HCT116 (cell line): ENCODE results near the gene TNFRSF25. TPM values are rescaled to one million over a fixed set of nuclear protein-coding genes. Genes with fewer than 3 reads are reported as not detected.
"Not testable (repeated sequence)": the region's sequence is repeated elsewhere in the genome, so short reads cannot be mapped to it uniquely, and the experiment has no call there.

Experiments
- ATAC-seq: fragments of 200-7000 bp; cut with Tn5 transposase; 2 replicates; pipeline ENCODE4 v1.9.1; 2020; ENCODE audit warnings: mild to moderate bottlenecking, moderate library complexity
- BruUV-seq: library from RNA; stranded (reverse); fragments of 400-500 nt; replicated peaks from 2 replicates; lab custom pipeline; 2021; lab: Mats Ljungman, UMichigan
- CTCF ChIA-PET: fragments of 300-600 bp; sonication (Branson Sonifier 250); formaldehyde crosslinking; loops from one replicate; lab custom pipeline; 2021; ENCODE audit warnings: antibody characterized with exemption; lab: Charles Lee
- POLR2A ChIA-PET: fragments of 300-600, 350-600 bp; sonication (Branson Sonifier 250); formaldehyde crosslinking; loops from one replicate; lab custom pipeline; 2021; ENCODE audit warnings: antibody characterized with exemption; lab: Charles Lee
- RAD21 ChIA-PET, 2 experiments: fragments of 300-600 bp; sonication (Branson Sonifier 250); formaldehyde crosslinking; loops; one replicate each; lab custom pipeline; 2023; ENCODE audit warnings: low total read pairs in 2 of 2; ENCODE audit not compliant: uncharacterized antibody in 2 of 2, unreplicated experiment in 2 of 2, low non-redundant PET in 1 of 2; lab: Charles Lee
- DNase-seq: peaks from one replicate; pipeline ENCODE4 v3.0.0-alpha.2; 2010; ENCODE audit warnings: low read depth, low spot score
- H2AFZ ChIP-seq: fragments of 200-600 bp; shearing (Covaris generic), sonication (generic); 2 replicates; pipeline ENCODE4 v1.6.1; 2017; ENCODE audit warnings: low read depth, mixed run types, mixed read lengths, antibody characterized with exemption, low read length; ENCODE audit not compliant: poor library complexity, severe bottlenecking
- H3K27ac ChIP-seq: 2 replicates; pipeline ENCODE4 v1.5.1; 2012; ENCODE audit warnings: low read depth, low read length
- H3K27me3 ChIP-seq: fragments of 200-600 bp; sonication (generic); 2 replicates; pipeline ENCODE4 v1.6.1; 2016; ENCODE audit warnings: mixed run types, low read length, mixed read lengths; ENCODE audit not compliant: insufficient read depth
- H3K36me3 ChIP-seq, 2 experiments: fragments of 200-500 bp in 1 of 2; fragments of 200-600 bp in 1 of 2; sonication (Bioruptor generic) in 1 of 2; sonication (generic) in 1 of 2; 2 replicates each; pipeline versions ENCODE4 v1.5.1 to v1.6.1; 2014 to 2016; ENCODE audit warnings: low read length in 2 of 2, inconsistent platforms in 1 of 2, mixed read lengths in 1 of 2, mixed run types in 1 of 2; ENCODE audit not compliant: insufficient read depth in 2 of 2, control insufficient read depth in 1 of 2
- H3K4me1 ChIP-seq, 2 experiments: fragments of 200-600 bp in 1 of 2; sonication (generic) in 1 of 2; 2 replicates each; pipeline versions ENCODE4 v1.5.1 to v1.6.1; 2012 to 2017; ENCODE audit warnings: low read length in 2 of 2, inconsistent platforms in 1 of 2, mild to moderate bottlenecking in 1 of 2, mixed read lengths in 1 of 2, mixed run types in 1 of 2, moderate library complexity in 1 of 2; ENCODE audit not compliant: insufficient read depth in 2 of 2, control insufficient read depth in 1 of 2
- H3K4me2 ChIP-seq: fragments of 200-600 bp; sonication (generic); 2 replicates; pipeline ENCODE4 v1.6.1; 2017; ENCODE audit warnings: mixed run types, low read length, mixed read lengths
- H3K4me3 ChIP-seq, 2 experiments: fragments of 200-600 bp in 1 of 2; sonication (generic) in 1 of 2; replicated peaks in 1 of 2; 2 replicates each; pipeline ENCODE4 v1.5.1; 2011 to 2016; ENCODE audit warnings: low read length in 2 of 2, control low read depth in 1 of 2, low read depth in 1 of 2, mild to moderate bottlenecking in 1 of 2, mixed read lengths in 1 of 2, mixed run types in 1 of 2
- H3K79me2 ChIP-seq: fragments of 200-600 bp; sonication (generic); 2 replicates; pipeline ENCODE4 v1.6.1; 2017; ENCODE audit warnings: mild to moderate bottlenecking, mixed run types, low read length, moderate library complexity, mixed read lengths; ENCODE audit not compliant: insufficient read depth
- H3K9ac ChIP-seq: fragments of 200-600 bp; sonication (generic); 2 replicates; pipeline ENCODE4 v1.6.1; 2016; ENCODE audit warnings: low read length, mixed read lengths
- H3K9me2 ChIP-seq: fragments of 200-600 bp; sonication (generic), shearing (Covaris generic); 2 replicates; pipeline ENCODE4 v1.6.1; 2017; ENCODE audit warnings: mixed run types, mild to moderate bottlenecking, moderate library complexity; ENCODE audit not compliant: insufficient read depth
- H3K9me3 ChIP-seq, 2 experiments: fragments of 200-500 bp in 1 of 2; fragments of 200-600 bp in 1 of 2; sonication (Bioruptor generic) in 1 of 2; sonication (generic) in 1 of 2; 2 replicates each; pipeline ENCODE4 v1.6.1; 2014 to 2017; ENCODE audit warnings: low read length in 2 of 2, mixed read lengths in 2 of 2, inconsistent platforms in 1 of 2, low read depth in 1 of 2, mild to moderate bottlenecking in 1 of 2, mixed run types in 1 of 2, moderate library complexity in 1 of 2; ENCODE audit not compliant: control insufficient read depth in 1 of 2, insufficient read depth in 1 of 2
- H4K20me1 ChIP-seq: fragments of 200-600 bp; sonication (generic), shearing (Covaris generic); 2 replicates; pipeline ENCODE4 v1.6.1; 2017; ENCODE audit warnings: mixed run types, mild to moderate bottlenecking, moderate library complexity; ENCODE audit not compliant: insufficient read depth
- EGR1 ChIP-seq: IDR thresholded peaks from 2 replicates; pipeline ENCODE4 v1.6.1; 2012; ENCODE audit warnings: low read depth
- POLR2AphosphoS5 ChIP-seq: IDR thresholded peaks from 2 replicates; pipeline ENCODE4 v1.6.1; 2011; ENCODE audit warnings: mild to moderate bottlenecking, low read depth, low read length, moderate library complexity
- intact Hi-C: fragments of 100-400 bp; cut with micrococcal nuclease; formaldehyde crosslinking; loops from 2 replicates; pipeline ENCODE4 v1.10.0; 2022
- total RNA-seq: library from RNA; stranded (reverse); gene quantifications from one replicate; pipeline ENCODE4 v1.2.1, GENCODE V29; 2021; ENCODE audit not compliant: unreplicated experiment
- TF ChIP-seq, protein P1 (sequence below), 3 experiments: fragments of 200-600 bp in 1 of 3; sonication (generic) in 1 of 3; IDR thresholded peaks in 2 of 3; conservative IDR thresholded peaks in 1 of 3; 2 replicates each; pipeline ENCODE4 v1.5.1; 2012 to 2017; ENCODE audit warnings: low read depth in 2 of 3, low read length in 2 of 3, antibody characterized with exemption in 1 of 3, borderline replicate concordance in 1 of 3, control low read depth in 1 of 3, mild to moderate bottlenecking in 1 of 3, mixed read lengths in 1 of 3, mixed run types in 1 of 3, moderate library complexity in 1 of 3; ENCODE audit not compliant: insufficient read depth in 1 of 3

The TNFRSF25 gene
- total RNA-seq, 1 experiment from 2014 or later = 27.5 TPM

DNA sequence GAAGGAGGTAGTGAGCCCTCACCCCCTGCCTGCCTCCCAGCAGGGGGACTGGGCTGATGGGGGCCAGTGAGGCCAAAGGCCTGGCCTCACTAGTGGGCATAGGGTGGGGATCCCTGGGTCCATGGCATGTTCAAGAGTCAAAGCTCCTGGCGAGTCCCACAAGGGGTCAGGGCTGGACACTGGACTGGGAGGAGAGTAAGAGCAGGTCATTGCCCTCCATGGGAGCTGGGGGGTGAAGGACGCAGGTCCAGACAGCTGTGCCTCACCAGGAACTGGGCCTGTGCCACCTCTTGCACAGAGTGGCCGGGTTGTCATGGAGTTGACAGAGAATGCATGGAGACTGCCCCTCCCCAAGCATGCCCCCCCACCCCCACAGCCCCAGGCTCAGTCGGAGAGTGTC is 20.0 kb downstream of the TNFRSF25 start:
- DNase-seq, H3K27me3 ChIP-seq, BruUV-seq, H3K36me3 ChIP-seq, H3K9me3 ChIP-seq, H3K79me2 ChIP-seq, ATAC-seq, H3K9ac ChIP-seq, H4K20me1 ChIP-seq, RAD21 ChIA-PET, H3K4me2 ChIP-seq, H3K9me2 ChIP-seq, H2AFZ ChIP-seq, H3K4me3 ChIP-seq: not testable (repeated sequence)
- H3K27ac ChIP-seq = peak overlapping the region; percentile 23; the same call in 1 of the 2 replicates
- CTCF ChIA-PET = interaction anchor here (1.1 to 1.7 kb wide), 2 partner anchors 23 to 79 kb away, joined by 3 to 4 read pairs; no protein-coding TSS in a partner anchor
- H3K4me1 ChIP-seq = peaks cover 16 to 57% of the 10 kb centered on the region in 2 experiments
- POLR2A ChIA-PET = interaction anchor here (0.6 to 1.3 kb wide), 2 partner anchors 14 to 26 kb away, joined by 3 to 4 read pairs; partner anchors contain the start of gene HES2
- intact Hi-C loops = loop anchor here (10.0 kb wide), 1 partner anchor 769 kb away; no protein-coding TSS in a partner anchor

DNA sequence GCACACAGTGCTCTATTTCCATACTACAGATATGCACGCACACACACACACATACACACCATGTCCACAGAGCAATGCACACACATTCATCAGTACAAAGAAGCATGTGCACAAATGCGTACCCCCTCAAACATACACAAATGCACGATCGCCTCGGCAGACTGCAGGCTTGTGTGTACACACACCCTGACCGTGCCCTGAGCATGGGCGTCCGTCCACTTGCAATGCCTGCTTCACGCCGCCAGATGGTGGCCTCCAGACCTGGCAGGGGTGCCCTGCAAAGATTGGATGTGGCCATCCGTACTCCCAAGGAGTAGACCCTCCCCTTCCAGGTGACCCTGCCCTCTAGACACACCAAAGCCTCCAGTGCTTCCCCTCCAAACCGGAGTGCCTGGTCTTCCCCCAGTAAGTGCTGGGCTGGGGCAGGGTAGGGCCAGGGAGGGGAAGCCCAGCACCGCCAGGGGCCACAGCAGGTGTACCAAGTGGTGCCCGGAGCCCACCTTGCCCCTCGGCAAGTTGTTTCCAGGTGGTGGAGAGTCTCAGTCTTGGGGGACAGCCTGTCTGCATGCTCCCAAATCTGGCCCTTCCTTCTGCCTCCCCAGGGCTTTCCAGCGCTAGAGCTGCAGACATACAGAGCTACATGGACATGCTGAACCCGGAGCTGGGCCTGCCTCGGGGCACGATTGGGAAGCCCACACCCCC is 20.8 kb downstream of the TNFRSF25 start:
- ATAC-seq (peak; percentile 12), DNase-seq (no peak)
- POLR2A ChIA-PET = interaction anchor here (0.6 to 1.3 kb wide), 2 partner anchors 25 to 52 kb away, joined by 3 to 4 read pairs; partner anchors contain the start of genes ACOT7 and HES2
- H3K9me2 ChIP-seq = no peaks in the 10 kb centered on the region
- no peak overlapping the region for H2AFZ ChIP-seq
- no peaks in the 10 kb centered on the region for H4K20me1 ChIP-seq
- CTCF ChIA-PET = interaction anchor here (0.5 to 1.7 kb wide), 2 partner anchors 22 to 48 kb away, joined by 4 to 5 read pairs; no protein-coding TSS in a partner anchor
- H3K4me1 ChIP-seq = peaks cover 16 to 56% of the 10 kb centered on the region in 2 experiments
- no peak overlapping the region for H3K4me2 ChIP-seq
- TF ChIP-seq POLR2AphosphoS5 = peak; percentile 13; the same call in 1 of the 2 replicates
- no peak for TF ChIP-seq EGR1
- TF ChIP-seq, protein P1, sequence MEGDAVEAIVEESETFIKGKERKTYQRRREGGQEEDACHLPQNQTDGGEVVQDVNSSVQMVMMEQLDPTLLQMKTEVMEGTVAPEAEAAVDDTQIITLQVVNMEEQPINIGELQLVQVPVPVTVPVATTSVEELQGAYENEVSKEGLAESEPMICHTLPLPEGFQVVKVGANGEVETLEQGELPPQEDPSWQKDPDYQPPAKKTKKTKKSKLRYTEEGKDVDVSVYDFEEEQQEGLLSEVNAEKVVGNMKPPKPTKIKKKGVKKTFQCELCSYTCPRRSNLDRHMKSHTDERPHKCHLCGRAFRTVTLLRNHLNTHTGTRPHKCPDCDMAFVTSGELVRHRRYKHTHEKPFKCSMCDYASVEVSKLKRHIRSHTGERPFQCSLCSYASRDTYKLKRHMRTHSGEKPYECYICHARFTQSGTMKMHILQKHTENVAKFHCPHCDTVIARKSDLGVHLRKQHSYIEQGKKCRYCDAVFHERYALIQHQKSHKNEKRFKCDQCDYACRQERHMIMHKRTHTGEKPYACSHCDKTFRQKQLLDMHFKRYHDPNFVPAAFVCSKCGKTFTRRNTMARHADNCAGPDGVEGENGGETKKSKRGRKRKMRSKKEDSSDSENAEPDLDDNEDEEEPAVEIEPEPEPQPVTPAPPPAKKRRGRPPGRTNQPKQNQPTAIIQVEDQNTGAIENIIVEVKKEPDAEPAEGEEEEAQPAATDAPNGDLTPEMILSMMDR (IDR thresholded peaks at IDR 0.05 in 2 of 3, conservative IDR thresholded peaks at IDR 0.05 in 1 of 3; ENCODE audit: borderline replicate concordance in 1 of 3, insufficient read depth in 1 of 3, low read depth in 2 of 3, low read length in 2 of 3) = peak in 2 of 3 experiments; percentile 66 to 71; a peak in 4 of 6 replicates
- no peaks in the 10 kb centered on the region for H3K27me3 ChIP-seq
- BruUV-seq = no TSS peak
- H3K36me3 ChIP-seq = no peaks in the 10 kb centered on the region
- H3K79me2 ChIP-seq = no peaks in the 10 kb centered on the region; the same call in 1 of the 2 replicates
- H3K27ac ChIP-seq = no peak overlapping the region
- H3K4me3 ChIP-seq = no peak overlapping the region
- RAD21 ChIA-PET = no interaction called here
- no peaks in the 10 kb centered on the region for H3K9me3 ChIP-seq
- no peak overlapping the region for H3K9ac ChIP-seq
- intact Hi-C loops = loop anchor here (10.0 kb wide), 1 partner anchor 770 kb away; no protein-coding TSS in a partner anchor
